MM.1S (cell line): ENCODE measurements around the gene PHKG1.
"Not testable (repeated sequence)": the region's sequence is repeated elsewhere in the genome, so short reads cannot be mapped to it uniquely, and the experiment has no call there.

ENCODE experiments used
- EZH2 ChIP-seq: fragments of 300-600 bp; sonication (generic); optimal IDR thresholded peaks from 2 replicates; pipeline ENCODE3; 2017; ENCODE audit warnings: low read depth, mild to moderate bottlenecking, antibody characterized with exemption, low read length, mixed read lengths
- TF ChIP-seq, protein P1 (sequence below): fragments of 300-600 bp; sonication (generic); IDR thresholded peaks from 2 replicates; pipeline ENCODE4 v1.5.1; 2016; ENCODE audit warnings: antibody characterized with exemption, low read length, mixed read lengths

DNA sequence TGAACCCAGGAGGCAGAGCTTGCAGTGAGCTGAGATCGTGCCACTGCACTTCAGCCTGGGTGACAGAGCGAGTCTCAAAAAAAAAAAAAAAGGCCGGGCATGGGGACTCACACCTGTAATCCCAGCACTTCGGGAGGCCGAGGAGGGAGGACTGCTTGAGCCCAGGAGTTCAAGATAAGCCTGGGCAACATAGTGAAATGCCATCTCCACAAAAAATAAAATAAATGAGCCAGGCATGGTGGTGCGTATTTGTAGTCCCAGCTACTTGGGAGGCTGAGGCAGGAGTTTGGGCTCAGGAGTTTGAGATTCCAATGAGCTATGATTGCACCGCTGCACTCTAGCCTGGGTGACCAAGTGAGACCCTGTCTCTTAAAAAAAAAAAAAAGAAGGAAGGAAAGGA is 60.2 kb downstream of the PHKG1 start:
- TF ChIP-seq EZH2, result not testable (repeated sequence)
- TF ChIP-seq, protein P1, sequence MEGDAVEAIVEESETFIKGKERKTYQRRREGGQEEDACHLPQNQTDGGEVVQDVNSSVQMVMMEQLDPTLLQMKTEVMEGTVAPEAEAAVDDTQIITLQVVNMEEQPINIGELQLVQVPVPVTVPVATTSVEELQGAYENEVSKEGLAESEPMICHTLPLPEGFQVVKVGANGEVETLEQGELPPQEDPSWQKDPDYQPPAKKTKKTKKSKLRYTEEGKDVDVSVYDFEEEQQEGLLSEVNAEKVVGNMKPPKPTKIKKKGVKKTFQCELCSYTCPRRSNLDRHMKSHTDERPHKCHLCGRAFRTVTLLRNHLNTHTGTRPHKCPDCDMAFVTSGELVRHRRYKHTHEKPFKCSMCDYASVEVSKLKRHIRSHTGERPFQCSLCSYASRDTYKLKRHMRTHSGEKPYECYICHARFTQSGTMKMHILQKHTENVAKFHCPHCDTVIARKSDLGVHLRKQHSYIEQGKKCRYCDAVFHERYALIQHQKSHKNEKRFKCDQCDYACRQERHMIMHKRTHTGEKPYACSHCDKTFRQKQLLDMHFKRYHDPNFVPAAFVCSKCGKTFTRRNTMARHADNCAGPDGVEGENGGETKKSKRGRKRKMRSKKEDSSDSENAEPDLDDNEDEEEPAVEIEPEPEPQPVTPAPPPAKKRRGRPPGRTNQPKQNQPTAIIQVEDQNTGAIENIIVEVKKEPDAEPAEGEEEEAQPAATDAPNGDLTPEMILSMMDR, result not testable (repeated sequence)
